Sigmoid colon (tissue), 7 donors: ENCODE results near the gene WWTR1. TPM values are rescaled to one million over a fixed set of nuclear protein-coding genes. Genes with fewer than 3 reads are reported as not detected.

Experiments used
- DNase-seq: peaks from one replicate; pipeline ENCODE4 v3.0.0-alpha.2; 2019
- H3K27ac ChIP-seq, 4 donors: fragments of 200-600 bp; sonication (generic); one replicate each; pipeline ENCODE4 v1.5.1; 2016 to 2019; ENCODE audit warnings: mild to moderate bottlenecking in 1 of 4
- H3K27me3 ChIP-seq, 3 donors: fragments of 200-600 bp; sonication (generic); one replicate each; pipeline ENCODE4 v1.5.1; 2019; ENCODE audit warnings: mild to moderate bottlenecking in 1 of 3
- H3K36me3 ChIP-seq, 4 donors: fragments of 200-600 bp; sonication (generic); one replicate each; pipeline ENCODE4 v1.5.1; 2016 to 2019
- H3K4me1 ChIP-seq, 4 donors: fragments of 200-600 bp; sonication (generic); one replicate each; pipeline ENCODE4 v1.5.1; 2017 to 2019
- H3K4me3 ChIP-seq, 4 donors: fragments of 200-600 bp; sonication (generic); one replicate each; pipeline ENCODE4 v1.5.1; 2017 to 2019; ENCODE audit warnings: mild to moderate bottlenecking in 2 of 4, moderate library complexity in 1 of 4
- H3K9me3 ChIP-seq, 4 donors: fragments of 200-600 bp in 3 of 4; sonication (generic) in 3 of 4; one replicate each; pipeline versions ENCODE4 v1.5.1 to v1.6.1; 2013 to 2019
- CTCF ChIP-seq, 4 experiments: fragments of 450-650 bp in 3 of 4; fragments of 200-600 bp in 1 of 4; IDR thresholded peaks; one replicate each; pipeline ENCODE4 v1.5.1; 2016 to 2019; ENCODE audit warnings: antibody characterized with exemption in 4 of 4, mild to moderate bottlenecking in 3 of 4, moderate library complexity in 2 of 4
- EP300 ChIP-seq, 4 donors: sonication (generic); formaldehyde crosslinking; IDR thresholded peaks; one replicate each; pipeline ENCODE4 v1.6.1; 2017; ENCODE audit warnings: antibody characterized with exemption in 4 of 4
- POLR2A ChIP-seq, 2 donors: fragments of 450-650 bp; IDR thresholded peaks; one replicate each; pipeline ENCODE4 v1.6.1; 2016; ENCODE audit warnings: antibody characterized with exemption in 2 of 2, mild to moderate bottlenecking in 2 of 2, moderate library complexity in 2 of 2
- POLR2AphosphoS5 ChIP-seq, 4 donors: sonication (generic); formaldehyde crosslinking; IDR thresholded peaks; one replicate each; pipeline ENCODE4 v1.6.1; 2017; ENCODE audit warnings: antibody characterized with exemption in 4 of 4
- WGBS, 2 donors: extraction: QIAGEN DNeasy Blood & Tissue Kit; methylation state at CpG; one replicate each; pipeline ENCODE4 v1.1.7; 2013; 5-methylcytosine and 5-hydroxymethylcytosine counted together
- intact Hi-C: fragments of 100-400 bp; cut with DNase I; formaldehyde crosslinking; loops from one replicate; pipeline ENCODE4 v1.15.1; 2023
- polyA plus RNA-seq, 3 donors: library from polyadenylated mRNA; stranded (reverse); fragments of 200-250 nt; gene quantifications; one replicate each; pipeline ENCODE4 v1.2.3, GENCODE V29; 2013
- total RNA-seq, 4 donors: library from RNA; depleted of rRNA; stranded (reverse); fragments of >200 nt; gene quantifications; one replicate each; pipeline ENCODE4 v1.1.0, GENCODE V29; 2016
- donor health status: healthy with polysubstance abuse.
- donor health status: Bipolar disorder and iron deficiency.
- donor health status: healthy.

Gene WWTR1
- total and polyA plus RNA-seq, 7 donors: 7.9 to 340 (median 243) TPM

GRCh38 chr3:149548669-149549065, 109.2 kb downstream of the WWTR1 start:
- H3K27me3 ChIP-seq: no peaks in the 10 kb centered on the region
- peaks cover 0 to 96% (median 82%) of the 10 kb centered on the region in 4 donors for H3K4me1 ChIP-seq
- H3K36me3 ChIP-seq: no peaks in the 10 kb centered on the region
- 93 to 95% methylated on average over 4 of the region's 4 CpGs for WGBS, 2 donors
- H3K4me3 ChIP-seq: no peak overlapping the region
- no peak for DNase-seq
- TF ChIP-seq CTCF (IDR thresholded peaks at IDR 0.05) (no peak), POLR2A (IDR thresholded peaks at IDR 0.05) (no peak), EP300 (IDR thresholded peaks at IDR 0.05) (no peak), POLR2AphosphoS5 (IDR thresholded peaks at IDR 0.05) (no peak)
- no peaks in the 10 kb centered on the region for H3K9me3 ChIP-seq
- H3K27ac ChIP-seq: peak overlapping the region; percentile 78 to 87 (median 82)
- intact Hi-C loops: loop anchor here (5.0 kb wide), 1 partner anchor 109 kb away; the partner anchor contains the start of gene WWTR1

- Histone ChIP-seq H3K4me3 (peak overlapping the region in 1 of 4 donors; percentile 2), H3K27me3 (no peaks in the 10 kb centered on the region), H3K4me1 (peaks cover 0 to 91% (median 78%) of the 10 kb centered on the region in 4 donors), H3K27ac (peak overlapping the region; percentile 78 to 87 (median 82)), H3K9me3 (no peaks in the 10 kb centered on the region), H3K36me3 (no peaks in the 10 kb centered on the region)
- intact Hi-C loops: loop anchor here (5.0 kb wide), 1 partner anchor 109 kb away; the partner anchor contains the start of gene WWTR1
- no peak for TF ChIP-seq POLR2A (IDR thresholded peaks at IDR 0.05)
- TF ChIP-seq EP300 (IDR thresholded peaks at IDR 0.05): peak in 3 of 4 donors; percentile 71 to 89 (median 83)
- no peak for TF ChIP-seq CTCF (IDR thresholded peaks at IDR 0.05)
- peak; percentile 93 to 98 (median 96) for TF ChIP-seq POLR2AphosphoS5 (IDR thresholded peaks at IDR 0.05)
- 30 to 59% methylated on average over 13 of the region's 13 CpGs for WGBS, 2 donors
- peak; percentile 94 for DNase-seq
These were observed 109.7 kb downstream of the WWTR1 start for GRCh38 chr3:149547954-149548668.

GRCh38 chr3:149547413-149547812, 110.4 kb downstream of the WWTR1 start:
- peaks cover 0 to under 1% (median 0%) of the 10 kb centered on the region in 4 donors for H3K36me3 ChIP-seq
- H3K4me3 ChIP-seq: peak overlapping the region in 2 of 4 donors; percentile 0 to 2
- H3K4me1 ChIP-seq: peaks cover 0 to 91% (median 78%) of the 10 kb centered on the region in 4 donors
- peak overlapping the region; percentile 78 to 87 (median 82) for H3K27ac ChIP-seq
- WGBS, 2 donors: 71 to 78% methylated on average over 9 of the region's 9 CpGs
- no peaks in the 10 kb centered on the region for H3K9me3 ChIP-seq
- DNase-seq: peak; percentile 93
- TF ChIP-seq POLR2A (IDR thresholded peaks at IDR 0.05) (no peak), EP300 (IDR thresholded peaks at IDR 0.05) (no peak), POLR2AphosphoS5 (IDR thresholded peaks at IDR 0.05) (peak in 3 of 4 donors; percentile 48 to 68 (median 57)), CTCF (IDR thresholded peaks at IDR 0.05) (no peak)
- no peaks in the 10 kb centered on the region for H3K27me3 ChIP-seq
- intact Hi-C loops: loop anchor here (5.0 kb wide), 1 partner anchor 110 kb away; the partner anchor contains the start of gene WWTR1

GRCh38 chr3:149545049-149545448, 112.8 kb downstream of the WWTR1 start:
- H3K4me1 ChIP-seq: peaks cover 0 to 84% (median 73%) of the 10 kb centered on the region in 4 donors
- intact Hi-C loops: loop anchor here (5.0 kb wide), 1 partner anchor 112 kb away; the partner anchor contains the start of gene WWTR1

More at GRCh38 chr3:149545049-149545448, 112.8 kb downstream of the WWTR1 start:
- H3K27me3 ChIP-seq: no peaks in the 10 kb centered on the region
- peak overlapping the region; percentile 28 to 87 (median 82) for H3K27ac ChIP-seq
- DNase-seq: no peak
- H3K9me3 ChIP-seq: no peaks in the 10 kb centered on the region
- H3K4me3 ChIP-seq: no peak overlapping the region
- 94 to 98% methylated on average over 2 of the region's 2 CpGs for WGBS, 2 donors
- TF ChIP-seq EP300 (IDR thresholded peaks at IDR 0.05): no peak
- peak in 2 of 4 donors; percentile 27 to 34 for TF ChIP-seq POLR2AphosphoS5 (IDR thresholded peaks at IDR 0.05)
- peaks cover 0 to 18% (median 9%) of the 10 kb centered on the region in 4 donors for H3K36me3 ChIP-seq
